Astrocyte of the hippocampus (primary cell): ENCODE data around the gene C15orf40.
A peak's percentile ranks its signal among the peaks of the same experiment; 100 is the strongest.

Experiments used
- DNase-seq: peaks from one replicate; pipeline ENCODE4 v3.0.0; 2011; ENCODE audit warnings: low read depth, low spot score

Gene C15orf40

GRCh38 chr15:82993144-82993543 is 18.3 kb downstream of the C15orf40 start:
- DNase-seq = no peak

DNA sequence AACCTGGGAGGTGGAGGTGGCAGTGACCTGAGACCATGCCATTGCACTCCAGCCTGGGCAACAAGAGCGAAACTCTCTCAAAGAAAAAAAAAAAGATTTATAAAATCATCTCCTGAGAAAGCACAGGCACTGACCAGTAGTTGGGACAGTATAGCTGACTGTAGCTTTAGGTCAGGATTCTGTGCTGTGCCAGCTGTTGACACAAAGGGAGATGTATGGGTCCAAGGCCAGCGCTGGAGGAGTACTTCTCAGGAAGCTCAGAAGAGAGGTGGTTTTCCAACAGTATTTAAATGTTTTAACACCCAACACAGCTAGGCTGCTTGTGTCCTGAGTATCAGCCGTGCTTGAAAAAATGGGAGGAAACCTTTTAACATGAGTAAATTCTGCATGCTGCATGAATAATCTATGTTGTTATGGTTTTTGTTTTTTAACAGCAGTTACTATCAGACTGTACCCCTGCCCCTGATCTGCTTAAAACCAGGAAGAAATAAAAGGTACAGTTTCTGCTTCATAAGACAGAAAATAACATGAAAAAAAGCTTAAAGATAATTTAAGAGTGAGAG is 18.9 kb downstream of the C15orf40 start:
- no peak for DNase-seq

GRCh38 chr15:82986442-82986780 is 25.0 kb downstream of the C15orf40 start:
- DNase-seq = no peak

GRCh38 chr15:82985688-82986441 is 25.6 kb downstream of the C15orf40 start, which contains the start of gene RAMAC:
Gene RAMAC (plus strand): TSS chr15:82986210. CDS start chr15:82989019, 2,809 bp downstream.
- DNase-seq = peak; percentile 98

DNA sequence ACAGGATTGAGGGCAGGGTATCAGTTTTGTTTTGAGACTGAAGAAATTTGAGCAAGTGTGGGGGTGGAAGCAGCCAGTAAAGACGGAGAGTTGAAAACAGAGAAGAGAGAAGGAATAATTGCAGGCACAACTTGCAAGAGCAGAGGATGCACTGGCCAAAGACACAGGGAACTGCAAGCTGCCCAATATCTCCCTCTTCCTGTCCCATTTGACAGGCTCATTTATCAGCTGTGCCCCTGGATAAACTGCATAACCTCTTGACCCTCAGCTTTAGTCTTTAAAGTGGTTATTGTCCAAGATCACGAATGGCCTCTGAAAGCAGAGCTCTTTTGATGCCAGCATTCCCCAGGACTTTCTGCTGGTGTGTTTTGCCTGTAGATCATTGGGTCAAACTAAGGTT is 30.5 kb downstream of the C15orf40 start:
- no peak for DNase-seq

DNA sequence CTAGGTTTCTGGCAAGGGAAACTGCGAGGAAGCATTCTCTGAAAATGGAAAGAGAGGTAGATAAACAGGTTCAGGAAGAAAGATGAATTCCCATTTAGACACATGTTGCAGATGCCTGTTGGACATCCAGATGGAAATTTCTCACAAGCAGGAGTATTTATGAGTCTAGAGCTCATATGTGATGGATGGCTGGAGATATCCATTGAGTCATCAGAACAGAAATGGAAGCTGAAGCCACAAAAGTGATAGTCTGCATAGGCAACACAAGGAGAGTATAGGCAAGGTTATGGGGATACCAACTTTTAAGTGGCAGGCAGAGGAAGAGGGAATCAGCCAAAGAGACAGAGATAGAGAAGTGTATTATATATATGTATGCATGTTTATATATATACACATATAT is 31.7 kb downstream of the C15orf40 start:
- DNase-seq = no peak

GRCh38 chr15:82978438-82978837 is 33.0 kb downstream of the C15orf40 start:
- DNase-seq = no peak

DNA sequence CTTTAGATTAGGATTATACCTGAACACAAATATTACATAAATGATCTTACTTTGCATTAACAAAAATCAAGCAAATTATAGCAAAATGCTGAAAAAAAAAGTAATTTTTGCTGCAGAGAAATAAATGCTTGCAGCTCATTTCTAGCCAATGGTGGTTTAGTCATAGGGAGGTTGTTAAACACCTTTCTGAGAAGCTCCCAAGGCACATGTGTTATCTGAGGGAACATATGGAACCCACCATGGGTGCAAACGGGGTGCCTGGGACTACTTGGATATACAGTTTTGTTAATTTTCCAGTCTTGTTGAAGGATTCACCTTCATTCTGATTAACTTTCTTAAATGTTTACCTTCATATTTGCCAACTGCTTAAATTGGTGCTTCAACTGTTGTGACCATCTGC is 34.4 kb downstream of the C15orf40 start:
- DNase-seq = no peak

DNA sequence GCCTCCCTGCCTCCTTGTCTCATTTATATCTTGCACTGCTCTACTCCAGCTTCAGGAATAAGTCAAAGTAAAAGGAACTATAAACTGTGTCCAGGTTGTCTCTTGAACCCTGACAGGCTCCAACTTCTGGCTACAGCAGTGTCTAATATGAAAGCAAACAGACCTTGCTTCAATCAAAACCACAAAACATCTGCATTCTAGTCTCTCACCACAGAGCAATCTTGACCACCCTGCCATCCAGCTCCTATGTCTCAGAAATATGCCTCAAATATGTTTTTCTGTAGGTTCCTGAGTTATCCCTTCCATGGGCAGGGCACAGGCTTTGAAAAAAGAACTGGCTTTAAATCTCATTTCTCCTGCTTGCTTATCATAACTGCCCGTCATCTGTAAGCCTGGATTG is 38.4 kb downstream of the C15orf40 start:
- no peak for DNase-seq

DNA sequence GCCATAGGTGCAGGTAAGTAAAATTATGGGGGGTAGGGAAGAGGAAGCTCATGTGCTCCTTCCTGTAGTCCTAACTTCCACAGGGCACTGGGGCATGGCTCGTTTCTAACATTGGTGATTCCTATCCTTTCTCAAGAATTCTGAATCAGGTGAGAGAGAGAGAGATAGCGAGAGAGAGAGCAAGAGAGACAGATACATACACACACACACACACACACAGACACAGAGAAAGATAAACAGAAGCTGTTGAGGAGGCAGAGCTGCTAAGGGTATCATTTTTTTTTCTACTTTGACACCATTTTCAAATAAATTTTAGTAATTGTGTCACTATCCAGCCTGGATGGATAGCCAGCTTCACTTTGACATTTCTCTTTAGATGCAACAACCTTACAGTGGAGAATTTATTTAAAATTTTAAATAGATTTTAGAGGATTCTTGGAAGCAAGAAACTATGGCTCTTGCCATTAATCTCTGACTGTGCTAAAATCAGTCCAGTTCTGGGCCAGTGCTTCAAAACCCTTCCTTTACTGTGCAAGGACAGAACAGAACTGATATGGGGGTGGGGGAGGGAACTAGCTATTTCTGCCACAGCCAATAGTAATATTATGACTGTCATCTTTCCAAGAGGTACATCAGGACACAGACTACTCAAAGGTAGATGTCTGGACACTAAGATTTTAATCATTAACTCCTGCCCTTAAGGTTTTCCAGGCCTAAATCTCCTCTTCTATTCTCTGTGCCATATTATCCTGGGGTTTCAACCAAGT is 40.0 kb downstream of the C15orf40 start:
- no peak for DNase-seq

DNA sequence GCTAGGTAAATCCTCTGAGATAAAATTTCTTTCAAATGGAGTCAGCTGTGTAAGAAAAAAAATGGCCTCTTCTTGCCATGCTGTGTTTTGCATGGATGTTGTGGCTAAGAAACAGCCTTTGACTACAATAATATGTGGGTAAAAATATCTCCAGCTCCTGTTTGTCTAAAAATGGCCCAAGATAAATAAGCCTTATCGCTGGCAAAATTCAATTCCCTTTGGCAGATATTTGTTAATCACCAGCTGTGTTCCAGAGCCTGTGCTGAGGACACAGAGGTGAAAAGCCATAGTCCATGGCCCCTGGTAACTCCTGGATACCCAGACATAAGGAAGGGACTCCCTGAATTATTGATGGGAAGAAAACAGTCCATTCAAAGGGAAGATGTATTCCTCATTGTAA is 40.7 kb downstream of the C15orf40 start:
- no peak for DNase-seq

DNA sequence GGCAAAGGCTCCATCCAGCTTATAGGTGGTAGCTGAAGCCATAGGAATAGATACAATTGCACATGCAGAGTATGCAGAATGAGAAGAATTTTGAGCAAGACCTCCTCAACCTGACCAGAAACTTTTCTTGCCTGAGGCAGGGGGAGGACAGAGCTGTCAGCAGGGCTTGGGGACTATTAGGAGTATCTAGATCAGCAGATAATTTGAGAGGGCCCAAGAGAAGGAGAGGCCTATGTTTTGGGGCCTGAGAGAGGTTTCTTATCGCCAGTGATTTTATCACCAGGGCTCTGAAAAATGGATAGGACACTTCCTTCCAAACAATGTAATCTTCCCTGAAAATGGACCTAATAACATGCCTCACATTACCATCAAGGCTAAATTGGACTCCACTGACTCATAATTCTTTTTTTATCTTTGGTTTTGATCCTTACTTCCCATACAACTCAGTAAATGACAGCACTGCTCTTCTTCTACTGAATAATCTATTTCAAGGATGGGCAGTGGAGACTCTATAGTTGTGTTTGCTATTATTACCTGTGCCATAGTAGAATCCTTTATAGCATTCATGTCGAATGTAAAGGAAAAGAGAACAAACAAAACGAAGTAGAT is 41.3 kb downstream of the C15orf40 start:
- DNase-seq = no peak

GRCh38 chr15:82969353-82969752 is 42.1 kb downstream of the C15orf40 start:
- DNase-seq = no peak

DNA sequence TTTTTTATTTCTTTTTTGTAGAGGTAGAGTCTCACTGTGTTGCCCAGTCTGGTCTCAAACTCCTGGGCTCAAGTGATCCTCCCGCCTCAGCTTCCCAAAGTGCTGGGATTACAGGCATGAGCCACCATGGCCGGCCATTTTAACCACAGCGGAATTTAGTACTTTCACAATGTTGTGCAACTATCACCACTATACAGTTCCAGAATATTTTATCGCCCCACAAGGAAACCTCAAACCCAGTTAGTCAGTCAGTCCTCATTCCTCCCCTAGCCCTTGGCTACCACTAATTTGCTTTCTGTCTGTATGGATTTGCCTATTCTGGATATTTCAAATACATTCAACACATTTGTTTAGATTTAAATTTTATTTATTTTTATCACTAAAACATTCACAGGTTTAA is 43.4 kb downstream of the C15orf40 start:
- peak; percentile 71 for DNase-seq

DNA sequence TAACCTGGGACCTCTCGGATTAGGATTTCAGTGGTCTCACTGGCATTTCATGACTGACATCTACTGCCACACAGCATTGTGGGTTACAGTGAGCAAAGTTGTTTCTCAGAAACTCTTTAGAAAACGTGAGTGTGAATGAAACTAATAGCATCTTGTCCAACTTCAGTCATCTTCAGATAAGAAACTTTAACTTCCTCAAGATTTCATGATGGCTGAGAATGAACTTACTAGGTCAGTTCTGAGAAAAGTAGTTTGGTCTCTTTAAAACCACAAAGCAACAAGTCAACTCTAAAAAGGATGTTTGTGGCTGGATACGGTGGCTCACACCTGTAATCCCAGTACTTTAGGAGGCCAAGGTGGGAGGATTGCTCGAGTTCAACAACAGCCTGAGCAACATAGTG is 44.8 kb downstream of the C15orf40 start:
- DNase-seq = no peak

- no peak for DNase-seq
Observed at GRCh38 chr15:82964890-82965289, 46.5 kb downstream of the C15orf40 start.

DNA sequence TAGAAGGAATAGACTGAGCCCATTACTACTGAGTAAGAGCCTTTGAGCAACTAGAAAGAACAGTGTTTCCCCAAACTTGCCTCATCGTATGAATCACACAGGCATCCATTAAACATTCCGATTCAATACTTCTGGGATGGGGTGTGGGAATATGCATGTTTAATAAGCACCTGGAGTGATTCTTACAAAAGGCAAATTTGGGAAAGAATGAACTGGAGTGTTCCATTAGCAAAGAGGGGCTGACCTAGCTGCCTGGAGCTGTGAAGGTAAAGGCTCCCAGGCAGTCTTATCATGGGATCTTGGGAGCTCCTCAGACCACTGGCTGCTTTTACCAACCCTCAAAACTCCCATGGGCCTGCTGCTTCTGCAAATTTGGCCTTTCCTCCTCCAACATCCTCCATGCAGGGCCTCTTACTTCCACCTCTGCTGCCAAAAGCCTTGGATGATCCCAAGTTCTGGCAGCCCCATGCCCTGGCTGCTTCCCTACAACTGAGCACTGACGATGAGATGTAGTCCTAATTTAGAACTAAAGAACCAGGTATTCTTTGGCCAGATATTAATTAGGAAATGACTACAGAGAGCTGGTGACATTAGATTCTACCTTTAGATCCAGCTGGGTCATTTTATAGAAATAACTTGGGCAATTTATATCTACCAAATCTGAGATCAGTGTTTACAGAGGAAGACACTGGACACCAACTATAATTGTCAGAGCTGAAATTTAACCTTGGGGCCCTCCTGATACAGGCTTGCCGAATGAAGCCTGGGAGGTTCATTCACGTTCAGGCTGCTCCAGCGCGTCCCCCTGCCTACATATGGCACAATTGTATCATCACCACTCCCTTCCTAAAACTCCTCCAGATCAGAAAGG is 47.7 kb downstream of the C15orf40 start:
- peak; percentile 29 for DNase-seq

GRCh38 chr15:82960766-82961165 is 50.7 kb downstream of the C15orf40 start:
- no peak for DNase-seq

GRCh38 chr15:82959423-82959822 is 52.0 kb downstream of the C15orf40 start:
- DNase-seq = no peak

GRCh38 chr15:82958638-82959037 is 52.8 kb downstream of the C15orf40 start:
- no peak for DNase-seq
